VCaP (cell line): Measurements from ENCODE around the gene MAGI1.

Source experiments
- H3K27ac ChIP-seq: fragments of 450-650 bp; 2 replicates; pipeline ENCODE4 v1.5.1; 2017
- TF ChIP-seq, protein P1 (sequence below): fragments of 450-650 bp; conservative IDR thresholded peaks from 2 replicates; pipeline ENCODE4 v1.5.1; 2017; ENCODE audit warnings: mild to moderate bottlenecking, moderate library complexity

MAGI1 gene

DNA sequence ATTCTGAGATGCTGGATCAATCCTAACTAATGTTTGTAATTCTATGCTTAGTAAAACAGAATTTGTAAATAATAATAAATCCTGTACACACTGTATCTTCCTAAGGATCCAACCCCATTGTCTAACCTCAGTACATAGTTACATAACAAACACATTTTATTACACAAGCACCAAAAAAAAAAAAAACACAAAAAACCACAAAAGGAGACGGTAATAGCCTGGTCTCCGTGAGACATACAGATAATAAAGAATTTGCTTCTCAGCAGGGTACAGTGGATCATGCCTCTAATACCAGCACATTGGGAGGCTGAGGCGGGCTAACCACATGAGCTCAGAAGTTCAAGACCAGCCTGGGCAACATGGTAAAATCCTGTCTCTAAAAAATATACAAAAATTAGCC, 558.7 kb downstream of the MAGI1 start:
- H3K27ac ChIP-seq, result no peak overlapping the region
- TF ChIP-seq, protein P1, sequence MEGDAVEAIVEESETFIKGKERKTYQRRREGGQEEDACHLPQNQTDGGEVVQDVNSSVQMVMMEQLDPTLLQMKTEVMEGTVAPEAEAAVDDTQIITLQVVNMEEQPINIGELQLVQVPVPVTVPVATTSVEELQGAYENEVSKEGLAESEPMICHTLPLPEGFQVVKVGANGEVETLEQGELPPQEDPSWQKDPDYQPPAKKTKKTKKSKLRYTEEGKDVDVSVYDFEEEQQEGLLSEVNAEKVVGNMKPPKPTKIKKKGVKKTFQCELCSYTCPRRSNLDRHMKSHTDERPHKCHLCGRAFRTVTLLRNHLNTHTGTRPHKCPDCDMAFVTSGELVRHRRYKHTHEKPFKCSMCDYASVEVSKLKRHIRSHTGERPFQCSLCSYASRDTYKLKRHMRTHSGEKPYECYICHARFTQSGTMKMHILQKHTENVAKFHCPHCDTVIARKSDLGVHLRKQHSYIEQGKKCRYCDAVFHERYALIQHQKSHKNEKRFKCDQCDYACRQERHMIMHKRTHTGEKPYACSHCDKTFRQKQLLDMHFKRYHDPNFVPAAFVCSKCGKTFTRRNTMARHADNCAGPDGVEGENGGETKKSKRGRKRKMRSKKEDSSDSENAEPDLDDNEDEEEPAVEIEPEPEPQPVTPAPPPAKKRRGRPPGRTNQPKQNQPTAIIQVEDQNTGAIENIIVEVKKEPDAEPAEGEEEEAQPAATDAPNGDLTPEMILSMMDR, result no peak

DNA sequence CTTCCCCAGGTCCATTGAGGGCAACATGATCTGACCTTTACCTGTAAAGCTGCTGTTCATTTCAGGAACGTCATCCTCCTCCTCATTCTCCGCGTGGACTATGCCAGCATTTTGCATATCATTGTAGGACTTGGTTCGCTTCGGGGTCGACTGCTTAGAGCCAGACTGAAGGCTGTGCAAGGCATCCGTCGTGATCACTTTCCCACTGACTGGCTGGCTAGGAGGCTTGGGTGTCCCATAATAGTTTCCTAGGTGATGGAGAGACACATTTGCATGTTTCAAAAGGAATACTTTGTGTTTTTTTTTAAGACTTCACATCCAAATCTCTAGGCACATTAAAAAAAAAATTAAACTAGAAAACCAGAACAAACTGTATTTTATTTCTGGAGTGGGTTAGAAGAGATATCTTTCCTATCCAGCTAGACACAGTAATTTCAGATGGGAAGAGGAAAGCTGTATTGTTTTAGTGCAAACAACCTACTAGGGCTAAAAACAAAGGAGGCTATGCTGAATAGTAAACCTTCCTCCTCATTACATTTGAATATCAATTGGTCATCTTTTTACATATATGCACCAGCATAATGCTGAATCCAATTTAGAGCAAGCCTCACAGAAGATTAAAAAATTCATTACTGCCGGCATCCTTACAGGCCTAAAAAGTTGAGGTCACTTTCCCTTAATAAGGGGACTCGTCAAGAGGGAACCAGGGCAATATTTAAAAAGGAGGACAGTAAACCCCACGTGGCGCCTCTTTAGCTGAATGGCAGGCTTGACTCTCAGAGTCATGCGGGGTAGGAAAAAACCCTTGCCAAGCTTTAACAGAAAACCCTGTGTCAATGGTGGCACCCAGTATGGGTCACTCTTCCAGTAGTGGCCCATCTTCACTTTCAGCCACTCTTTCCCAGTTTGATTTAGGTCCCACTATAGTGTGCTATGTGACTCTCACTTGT, 559.9 kb downstream of the MAGI1 start:
- TF ChIP-seq, protein P1, result no peak
- no peak overlapping the region for H3K27ac ChIP-seq

DNA sequence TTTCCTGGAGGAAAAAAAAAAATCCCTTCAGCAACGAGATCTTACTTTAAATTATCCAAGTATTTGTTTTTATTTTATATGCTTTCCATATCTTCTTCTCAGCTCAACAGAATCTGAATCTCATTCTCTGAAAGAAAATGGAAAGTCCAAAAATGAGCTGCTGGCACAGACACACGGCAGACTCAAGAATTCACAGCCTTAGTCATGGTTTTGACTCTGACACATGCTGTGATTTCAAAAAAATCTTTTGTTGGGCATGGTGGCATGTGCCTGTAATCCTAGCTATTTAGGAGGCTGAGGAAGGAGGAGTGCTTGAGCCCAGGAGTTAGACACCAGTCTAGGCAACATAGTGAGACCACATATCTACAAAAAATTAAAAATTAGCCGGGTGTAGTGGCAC, 565.0 kb downstream of the MAGI1 start:
- TF ChIP-seq, protein P1, result no peak
- H3K27ac ChIP-seq, result no peak overlapping the region

DNA sequence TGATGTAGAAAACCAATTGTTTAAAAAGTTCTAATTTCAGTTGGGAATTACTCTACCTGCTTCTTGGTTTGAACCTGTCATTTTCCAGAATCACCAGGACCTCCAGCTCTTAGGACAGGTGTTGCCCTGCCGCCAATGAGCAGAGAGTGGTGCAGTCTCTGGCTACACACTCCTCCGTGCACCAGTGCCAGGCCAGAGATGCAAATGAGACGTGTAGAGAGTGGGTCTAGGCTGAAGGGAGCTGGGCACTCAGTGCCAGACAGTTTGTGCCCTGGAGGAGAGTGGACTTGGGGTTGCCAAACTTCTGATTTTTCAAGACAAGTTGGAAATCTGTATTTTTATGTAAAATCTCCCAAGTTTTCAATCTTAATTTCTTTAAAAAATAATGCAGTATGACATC, 566.2 kb downstream of the MAGI1 start:
- TF ChIP-seq, protein P1, result no peak

DNA sequence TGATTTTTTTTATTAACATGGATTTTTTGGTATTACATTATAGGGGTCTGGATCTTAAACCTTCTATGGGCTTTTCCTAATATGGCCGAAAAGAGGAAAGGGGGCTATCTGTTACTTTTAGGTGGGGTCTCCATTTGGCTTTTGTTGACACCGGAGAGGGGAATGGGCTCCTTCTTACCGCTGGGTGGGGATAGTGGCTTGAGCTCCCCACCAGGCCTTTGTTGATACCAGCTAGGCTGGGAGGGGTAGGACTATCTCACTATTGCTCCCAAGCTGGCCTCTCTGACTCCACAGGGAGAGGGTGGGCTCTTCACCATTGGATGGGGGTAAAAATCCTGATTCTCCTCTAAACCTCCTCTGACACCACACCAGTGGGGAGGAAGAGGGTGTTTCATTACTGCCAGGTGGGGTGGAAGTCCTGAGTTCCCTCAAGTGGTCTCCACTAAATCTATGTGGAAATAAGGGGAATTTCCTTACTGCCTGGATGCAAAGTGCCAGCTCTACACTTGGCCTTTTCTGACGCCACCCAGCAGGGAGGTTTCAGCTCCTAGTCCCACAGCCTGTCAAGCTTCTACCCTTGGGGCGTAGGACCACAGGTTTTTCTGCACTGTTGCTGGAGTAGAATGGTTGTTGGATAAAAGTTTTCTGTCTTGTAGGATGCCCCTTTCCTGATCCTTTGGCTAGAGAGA, 572.3 kb downstream of the MAGI1 start:
- TF ChIP-seq, protein P1, result no peak
- no peak overlapping the region for H3K27ac ChIP-seq

More for the DNA sequence above, 566.2 kb downstream of the MAGI1 start:
- H3K27ac ChIP-seq, result no peak overlapping the region

DNA sequence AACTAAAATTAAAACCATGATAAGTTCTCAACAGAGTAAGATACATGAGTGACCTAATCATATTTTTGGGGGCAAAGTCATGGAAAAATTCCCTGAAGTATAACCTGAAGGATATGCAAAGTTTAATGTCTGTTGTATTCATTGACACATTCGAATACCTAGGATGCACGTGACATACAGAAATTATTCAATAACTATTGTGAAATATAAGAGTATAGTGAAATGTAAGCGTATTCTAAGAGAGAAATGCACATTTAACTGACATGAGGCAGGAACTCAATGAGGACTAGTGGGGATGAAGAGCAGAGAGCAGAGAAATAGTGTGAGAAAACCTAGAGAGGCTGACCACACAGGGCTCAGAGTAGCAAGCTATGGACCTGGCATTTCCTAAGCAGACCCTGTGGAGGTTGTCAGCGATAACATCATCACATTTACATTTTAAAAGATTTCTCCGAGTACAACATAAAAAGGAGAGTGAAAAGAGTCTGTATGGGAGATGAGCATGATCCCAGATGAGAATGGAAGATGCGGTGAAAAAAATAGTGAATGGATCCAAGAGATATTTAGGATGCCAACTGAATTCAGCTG, 588.8 kb downstream of the MAGI1 start:
- no peak overlapping the region for H3K27ac ChIP-seq
- TF ChIP-seq, protein P1, result no peak

DNA sequence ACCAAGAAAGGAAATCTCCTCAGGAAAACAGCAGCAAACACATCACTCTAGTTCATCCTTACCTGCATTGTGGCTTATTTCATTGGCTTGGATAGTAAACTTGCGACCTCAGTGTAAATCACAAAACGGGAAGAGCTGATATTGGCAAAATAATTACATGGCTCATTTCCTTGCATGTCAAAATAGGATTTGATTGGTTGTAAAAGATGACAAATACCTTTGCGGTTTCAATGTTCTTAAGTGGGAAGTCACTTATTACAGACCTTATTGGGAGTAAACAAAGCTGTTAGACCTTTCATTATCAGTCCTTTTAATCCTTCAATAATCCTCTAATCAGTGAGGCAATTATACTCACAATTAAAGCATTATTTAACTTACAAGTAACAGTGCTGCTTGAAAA, 590.6 kb downstream of the MAGI1 start:
- TF ChIP-seq, protein P1, result no peak
- H3K27ac ChIP-seq, result no peak overlapping the region
